ENCODE results near the gene ERBB4.

DNA sequence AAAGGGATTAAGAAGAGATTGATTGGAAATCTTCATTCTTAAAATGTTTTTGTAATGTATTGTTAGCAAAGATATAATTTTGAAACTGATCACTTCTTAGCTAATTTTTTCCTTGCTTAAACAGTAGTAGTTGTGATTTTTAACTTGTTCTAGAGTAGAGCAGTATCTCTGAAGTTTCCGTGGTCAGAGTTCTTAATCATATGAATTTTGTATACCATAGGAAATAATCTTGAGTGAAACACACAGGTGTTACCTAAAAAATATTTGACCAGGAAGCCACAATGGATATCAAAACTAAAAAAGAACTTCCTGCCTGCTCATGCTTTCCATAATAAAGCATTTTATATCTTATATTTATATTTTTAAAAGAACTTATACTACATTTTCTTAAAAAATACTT, 907.1 kb downstream of the ERBB4 start:
- no peak for TF ChIP-seq CBX8 (IDR thresholded peaks at IDR 0.05; ENCODE audit: borderline replicate concordance, low read depth, low read length)
- no peak for TF ChIP-seq EZH2 (IDR thresholded peaks at IDR 0.05; ENCODE audit: low read depth, low read length, severe bottlenecking)
- TF ChIP-seq, protein P1, sequence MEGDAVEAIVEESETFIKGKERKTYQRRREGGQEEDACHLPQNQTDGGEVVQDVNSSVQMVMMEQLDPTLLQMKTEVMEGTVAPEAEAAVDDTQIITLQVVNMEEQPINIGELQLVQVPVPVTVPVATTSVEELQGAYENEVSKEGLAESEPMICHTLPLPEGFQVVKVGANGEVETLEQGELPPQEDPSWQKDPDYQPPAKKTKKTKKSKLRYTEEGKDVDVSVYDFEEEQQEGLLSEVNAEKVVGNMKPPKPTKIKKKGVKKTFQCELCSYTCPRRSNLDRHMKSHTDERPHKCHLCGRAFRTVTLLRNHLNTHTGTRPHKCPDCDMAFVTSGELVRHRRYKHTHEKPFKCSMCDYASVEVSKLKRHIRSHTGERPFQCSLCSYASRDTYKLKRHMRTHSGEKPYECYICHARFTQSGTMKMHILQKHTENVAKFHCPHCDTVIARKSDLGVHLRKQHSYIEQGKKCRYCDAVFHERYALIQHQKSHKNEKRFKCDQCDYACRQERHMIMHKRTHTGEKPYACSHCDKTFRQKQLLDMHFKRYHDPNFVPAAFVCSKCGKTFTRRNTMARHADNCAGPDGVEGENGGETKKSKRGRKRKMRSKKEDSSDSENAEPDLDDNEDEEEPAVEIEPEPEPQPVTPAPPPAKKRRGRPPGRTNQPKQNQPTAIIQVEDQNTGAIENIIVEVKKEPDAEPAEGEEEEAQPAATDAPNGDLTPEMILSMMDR (IDR thresholded peaks at IDR 0.05; ENCODE audit: control extremely low read depth in 1 of 3, insufficient read depth in 1 of 3, low read depth in 1 of 3, low read length in 3 of 3), result no peak
- TF ChIP-seq YY1 (IDR thresholded peaks at IDR 0.05; ENCODE audit: low read depth, low read length), result no peak
- no peak for TF ChIP-seq POLR2A (IDR thresholded peaks at IDR 0.05; ENCODE audit: control extremely low read depth in 1 of 2, low read depth in 2 of 2, low read length in 2 of 2)
- TF ChIP-seq CEBPB (IDR thresholded peaks at IDR 0.05; ENCODE audit: low read depth, low read length), result no peak
- TF ChIP-seq GTF2F1 (IDR thresholded peaks at IDR 0.05; ENCODE audit: borderline replicate concordance, low read depth, low read length), result no peak
- no peak for TF ChIP-seq POLR2AphosphoS5 (IDR thresholded peaks at IDR 0.05; ENCODE audit: low read depth, low read length)
- no peak for TF ChIP-seq RNF2 (IDR thresholded peaks at IDR 0.05; ENCODE audit: borderline replicate concordance, low read depth, low read length, missing control alignments, poor library complexity, severe bottlenecking)
- no peak for TF ChIP-seq EP300 (IDR thresholded peaks at IDR 0.05; ENCODE audit: borderline replicate concordance in 1 of 2, low read depth in 2 of 2, low read length in 2 of 2)
- no peak for TF ChIP-seq SIN3A (conservative IDR thresholded peaks at IDR 0.05 in 1 of 2, IDR thresholded peaks at IDR 0.05 in 1 of 2; ENCODE audit: low read depth in 1 of 2, low read length in 2 of 2)
- no peak for TF ChIP-seq TCF12 (IDR thresholded peaks at IDR 0.05; ENCODE audit: low read depth, low read length)
- TF ChIP-seq RFX5 (IDR thresholded peaks at IDR 0.05; ENCODE audit: borderline replicate concordance, low read depth, low read length), result no peak
- no peak for TF ChIP-seq MAFK (IDR thresholded peaks at IDR 0.05; ENCODE audit: low read depth, low read length)
